Urinary bladder (tissue), 4 donors: ENCODE data around the gene MPRIP. TPM values are rescaled to one million over a fixed set of nuclear protein-coding genes. Genes with fewer than 3 reads are reported as not detected.

Experiments used
- DNase-seq: peaks from one replicate; pipeline ENCODE4 v3.0.0-alpha.2; 2015; ENCODE audit errors: extremely low spot score
- H3K27ac ChIP-seq: one replicate; pipeline ENCODE4 v1.5.1; 2013; ENCODE audit warnings: low read depth, mild to moderate bottlenecking, moderate library complexity
- H3K36me3 ChIP-seq: one replicate; pipeline ENCODE4 v1.6.1; 2013; ENCODE audit warnings: mild to moderate bottlenecking, moderate library complexity; ENCODE audit not compliant: insufficient read depth
- H3K4me1 ChIP-seq: one replicate; pipeline ENCODE4 v1.6.1; 2013; ENCODE audit warnings: mild to moderate bottlenecking, moderate library complexity; ENCODE audit not compliant: insufficient read depth
- H3K4me3 ChIP-seq: one replicate; pipeline ENCODE4 v1.5.1; 2013; ENCODE audit warnings: low read depth, low read length
- WGBS: extraction: QIAGEN DNeasy Blood & Tissue Kit; methylation state at CpG from one replicate; pipeline ENCODE4 v1.1.7; 2013; 5-methylcytosine and 5-hydroxymethylcytosine counted together
- polyA plus RNA-seq: library from polyadenylated mRNA; stranded (reverse); fragments of 200-250 nt; gene quantifications from one replicate; pipeline ENCODE4 v1.2.3, GENCODE V29; 2013
- total RNA-seq: library from RNA; depleted of rRNA; stranded (reverse); fragments of >200 nt; gene quantifications from one replicate; pipeline ENCODE4 v1.2.3, GENCODE V29; 2014
- donor health status: healthy with polysubstance abuse.
- donor health status: healthy.

Gene MPRIP
- total and polyA plus RNA-seq, 2 donors = 91.4 to 158 TPM

- 35% methylated on average over 5 of the region's 5 CpGs for WGBS
- no peak overlapping the region for H3K4me3 ChIP-seq
- H3K36me3 ChIP-seq = no peaks in the 10 kb centered on the region
- peaks cover 1% of the 10 kb centered on the region for H3K4me1 ChIP-seq
- no peak overlapping the region for H3K27ac ChIP-seq
- DNase-seq = no peak
Measured at GRCh38 chr17:17119533-17119932, 77.3 kb downstream of the MPRIP start.

GRCh38 chr17:17120294-17120693 is 78.0 kb downstream of the MPRIP start:
- DNase-seq = no peak
- H3K4me1 ChIP-seq = no peaks in the 10 kb centered on the region

GRCh38 chr17:17120701-17121100 is 78.4 kb downstream of the MPRIP start:
- H3K4me3 ChIP-seq = no peak overlapping the region
- no peaks in the 10 kb centered on the region for H3K36me3 ChIP-seq
- WGBS = 20% methylated on average over 3 of the region's 3 CpGs
- no peak overlapping the region for H3K27ac ChIP-seq
- no peak for DNase-seq
- H3K4me1 ChIP-seq = no peaks in the 10 kb centered on the region

More at GRCh38 chr17:17120294-17120693, 78.0 kb downstream of the MPRIP start:
- H3K4me3 ChIP-seq = no peak overlapping the region
- no peaks in the 10 kb centered on the region for H3K36me3 ChIP-seq
- 22% methylated on average over 4 of the region's 4 CpGs for WGBS
- no peak overlapping the region for H3K27ac ChIP-seq

- H3K36me3 ChIP-seq = no peaks in the 10 kb centered on the region
- 69% methylated on average over 8 of the region's 8 CpGs for WGBS
- no peak for DNase-seq
- H3K27ac ChIP-seq = no peak overlapping the region
- no peaks in the 10 kb centered on the region for H3K4me1 ChIP-seq
- H3K4me3 ChIP-seq = no peak overlapping the region
Measured at GRCh38 chr17:17121162-17121561, 78.9 kb downstream of the MPRIP start.

DNA sequence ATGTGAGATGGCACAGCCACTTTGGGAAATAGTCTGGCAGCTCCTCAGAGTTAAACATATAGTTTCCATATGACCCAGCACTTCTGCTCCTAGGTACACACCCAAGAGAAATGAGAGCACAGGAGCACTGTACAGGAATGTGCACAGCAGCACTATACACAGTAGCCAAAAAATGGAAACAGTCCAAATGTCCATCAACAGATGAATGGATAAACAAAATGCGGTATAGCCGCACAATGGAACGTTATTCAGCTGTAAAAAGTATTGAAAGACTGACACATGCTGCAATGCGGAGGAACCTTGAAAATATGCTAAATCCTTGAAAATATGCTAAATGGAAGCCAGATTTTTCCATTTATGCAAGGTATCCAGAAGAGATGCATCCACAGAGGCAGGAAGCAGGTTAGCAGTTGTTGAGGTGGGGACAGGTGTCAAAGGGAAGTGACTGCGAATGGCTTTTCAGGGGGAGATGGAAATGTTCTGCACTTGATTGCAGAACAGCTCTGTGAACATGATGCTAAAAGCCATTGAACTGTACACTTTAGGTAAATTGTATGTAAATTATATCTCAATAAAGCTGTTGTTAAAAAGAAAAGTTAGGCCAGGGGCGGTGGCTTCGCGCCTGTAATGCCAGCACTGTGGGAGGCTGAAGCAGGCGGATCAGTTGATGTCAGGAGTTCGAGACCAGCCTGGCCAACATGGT is 80.7 kb downstream of the MPRIP start:
- no peak overlapping the region for H3K4me3 ChIP-seq
- WGBS = 87% methylated on average over 10 of the region's 10 CpGs
- DNase-seq = no peak
- no peaks in the 10 kb centered on the region for H3K4me1 ChIP-seq
- H3K36me3 ChIP-seq = no peaks in the 10 kb centered on the region
- H3K27ac ChIP-seq = no peak overlapping the region

DNA sequence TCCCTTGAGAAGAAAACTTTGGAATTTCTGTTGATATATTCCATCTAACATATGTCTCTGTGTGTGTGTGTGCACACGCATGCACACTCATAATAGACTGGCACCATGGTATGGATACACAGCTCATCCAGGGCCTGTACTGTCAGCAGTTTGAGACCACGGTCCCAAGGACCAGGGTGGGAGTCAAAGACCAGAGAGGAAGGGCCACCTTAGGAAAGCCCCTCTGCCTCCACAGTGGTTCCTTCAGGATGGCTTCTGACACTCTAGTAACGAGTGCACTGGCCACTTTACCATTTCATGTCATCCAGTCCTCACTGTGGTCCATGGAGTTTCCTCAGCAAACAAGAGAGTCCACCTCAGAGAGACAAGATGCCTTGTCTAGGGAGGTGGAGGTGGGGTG is 82.1 kb downstream of the MPRIP start:
- WGBS = 94% methylated on average over 3 of the region's 3 CpGs
- H3K27ac ChIP-seq = no peak overlapping the region

GRCh38 chr17:17125136-17126084 is 83.2 kb downstream of the MPRIP start:
- DNase-seq = no peak
- H3K27ac ChIP-seq = no peak overlapping the region
- peaks cover 2% of the 10 kb centered on the region for H3K36me3 ChIP-seq
- no peak overlapping the region for H3K4me3 ChIP-seq
- WGBS = 83% methylated on average over 6 of the region's 6 CpGs
- H3K4me1 ChIP-seq = no peaks in the 10 kb centered on the region

More for the DNA sequence above, 82.1 kb downstream of the MPRIP start:
- H3K36me3 ChIP-seq = peaks cover 2% of the 10 kb centered on the region
- no peak overlapping the region for H3K4me3 ChIP-seq
- no peak for DNase-seq
- H3K4me1 ChIP-seq = no peaks in the 10 kb centered on the region

DNA sequence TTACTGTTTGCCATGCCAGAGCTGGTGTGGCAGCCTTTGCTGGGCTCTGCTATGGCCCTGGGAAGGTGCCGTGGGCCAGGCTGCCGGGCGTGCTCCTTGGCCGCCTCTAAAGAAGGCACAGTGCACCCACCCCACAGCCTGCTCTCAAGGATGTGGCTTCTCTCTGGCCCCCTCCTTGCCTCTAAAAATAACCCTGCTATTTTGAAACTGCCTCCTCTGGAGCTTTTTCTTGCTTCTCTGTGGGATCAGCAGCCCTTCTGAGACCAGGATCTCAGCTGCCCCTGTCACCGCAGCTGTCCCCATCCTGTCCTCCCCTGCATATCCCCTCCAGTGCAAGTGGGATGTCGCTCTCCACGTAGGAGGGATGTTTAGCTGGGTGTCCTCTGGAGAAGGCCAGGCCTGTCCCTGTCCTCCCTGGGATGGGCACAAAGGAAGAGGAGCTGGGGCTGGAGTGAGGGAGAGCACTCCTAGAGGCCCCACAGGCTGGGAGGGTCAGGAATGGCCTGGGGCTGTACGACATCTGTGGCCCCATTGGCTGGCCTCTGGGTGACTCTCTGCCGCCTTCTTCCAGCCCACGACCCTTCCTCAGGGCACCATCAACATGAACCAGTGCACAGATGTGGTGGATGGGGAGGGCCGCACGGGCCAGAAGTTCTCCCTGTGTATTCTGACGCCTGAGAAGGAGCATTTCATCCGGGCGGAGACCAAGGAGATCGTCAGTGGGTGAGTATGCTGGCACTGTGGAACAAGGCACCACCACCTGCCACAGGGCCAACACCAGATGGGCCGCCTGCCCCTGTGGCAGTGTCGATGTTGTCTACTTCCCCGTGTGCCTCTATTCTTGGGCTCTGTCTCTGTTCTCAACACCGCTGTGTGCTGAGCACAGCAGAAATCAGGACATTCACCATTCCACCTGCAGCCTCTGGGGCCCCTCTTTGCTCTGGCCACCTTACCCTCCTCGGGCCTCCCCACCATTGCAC is 84.2 kb downstream of the MPRIP start:
- H3K4me1 ChIP-seq = no peaks in the 10 kb centered on the region
- no peak overlapping the region for H3K27ac ChIP-seq
- 73% methylated on average over 21 of the region's 21 CpGs for WGBS
- no peak overlapping the region for H3K4me3 ChIP-seq
- H3K36me3 ChIP-seq = peaks cover 2% of the 10 kb centered on the region
- DNase-seq = no peak

DNA sequence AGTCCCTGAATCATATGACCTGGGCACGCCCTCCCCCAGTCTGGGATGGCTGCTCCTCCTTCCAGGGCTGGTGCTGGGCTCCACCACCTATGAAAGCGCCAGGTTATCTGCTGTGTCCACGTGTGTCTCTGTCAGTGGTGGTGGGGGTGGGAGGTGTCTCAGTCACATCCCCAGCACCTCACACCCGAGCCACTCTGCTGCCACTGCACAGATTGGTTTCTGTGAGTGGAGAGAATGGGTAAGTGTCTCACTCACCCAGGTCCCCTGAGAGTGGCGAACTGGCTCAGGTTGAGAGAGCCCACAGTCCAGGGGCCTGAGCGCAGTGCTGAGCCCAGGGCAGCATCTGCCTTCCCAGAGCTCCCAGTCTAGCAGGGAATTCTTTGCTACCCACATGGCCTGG is 84.9 kb downstream of the MPRIP start:
- WGBS = 88% methylated on average over 6 of the region's 6 CpGs

DNA sequence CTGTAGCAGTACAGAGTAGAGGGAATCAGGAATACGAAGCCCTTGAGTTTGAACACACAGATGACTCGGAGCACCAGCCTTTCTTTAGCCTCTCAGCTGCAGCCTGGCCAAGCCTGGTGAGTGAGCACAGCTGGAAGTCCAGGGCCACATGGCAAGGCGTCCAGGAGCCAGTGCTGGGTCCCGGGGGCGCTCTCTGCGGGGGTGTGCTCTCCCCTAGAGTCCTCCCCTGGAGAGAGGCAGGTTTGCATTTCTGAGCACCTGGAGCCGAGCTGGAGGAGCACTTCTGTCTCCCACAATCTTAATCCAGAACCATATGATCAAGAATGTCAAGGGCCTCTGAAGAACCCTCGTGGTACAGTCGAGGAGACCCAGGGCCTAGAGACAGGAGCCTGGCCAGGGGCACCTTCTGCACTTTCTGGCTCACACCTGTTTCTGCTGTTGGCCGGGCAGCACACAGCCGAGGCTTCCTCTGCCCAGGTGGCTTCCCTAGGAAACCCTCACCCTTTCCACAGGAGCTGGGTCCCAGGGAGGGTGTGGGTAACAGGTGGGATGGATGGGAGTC is 85.6 kb downstream of the MPRIP start:
- no peaks in the 10 kb centered on the region for H3K4me1 ChIP-seq
- no peak for DNase-seq
- WGBS = 80% methylated on average over 11 of the region's 11 CpGs
- H3K27ac ChIP-seq = no peak overlapping the region
- no peak overlapping the region for H3K4me3 ChIP-seq
- H3K36me3 ChIP-seq = peaks cover 2% of the 10 kb centered on the region

More for the DNA sequence above, 84.9 kb downstream of the MPRIP start:
- no peak for DNase-seq
- no peak overlapping the region for H3K4me3 ChIP-seq
- no peaks in the 10 kb centered on the region for H3K4me1 ChIP-seq
- H3K36me3 ChIP-seq = peaks cover 2% of the 10 kb centered on the region
- H3K27ac ChIP-seq = no peak overlapping the region

GRCh38 chr17:17128476-17129075 is 86.3 kb downstream of the MPRIP start:
- H3K4me3 ChIP-seq = no peak overlapping the region
- no peak overlapping the region for H3K27ac ChIP-seq
- WGBS = 88% methylated on average over 14 of the region's 14 CpGs
- peaks cover 2% of the 10 kb centered on the region for H3K36me3 ChIP-seq
- DNase-seq = no peak
- no peaks in the 10 kb centered on the region for H3K4me1 ChIP-seq

DNA sequence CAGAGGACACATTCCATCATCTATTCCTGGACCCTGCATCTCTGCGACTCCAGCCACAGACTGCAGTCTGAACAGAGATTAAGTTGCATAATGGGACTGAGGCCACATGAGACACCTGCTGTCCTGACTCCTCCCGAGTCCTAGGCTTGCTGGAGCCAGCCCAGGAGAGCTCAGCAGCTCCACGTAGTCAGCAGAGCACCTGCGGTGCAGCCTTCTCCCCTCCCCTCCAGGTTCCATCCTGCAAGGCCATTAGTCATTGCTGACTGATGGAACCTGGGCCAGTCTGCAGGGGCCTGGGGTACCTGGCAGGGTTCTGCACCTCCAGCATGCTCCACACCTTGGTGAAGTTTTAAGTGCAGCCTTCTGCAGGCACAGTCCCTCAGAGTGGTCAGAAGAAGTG is 87.2 kb downstream of the MPRIP start:
- peaks cover 2% of the 10 kb centered on the region for H3K36me3 ChIP-seq
- no peak overlapping the region for H3K27ac ChIP-seq
- H3K4me1 ChIP-seq = no peaks in the 10 kb centered on the region
- H3K4me3 ChIP-seq = no peak overlapping the region
- DNase-seq = no peak
- WGBS = 71% methylated on average over 4 of the region's 4 CpGs
